Measurements from ENCODE around the gene HPRT1.

The HPRT1 gene

DNA sequence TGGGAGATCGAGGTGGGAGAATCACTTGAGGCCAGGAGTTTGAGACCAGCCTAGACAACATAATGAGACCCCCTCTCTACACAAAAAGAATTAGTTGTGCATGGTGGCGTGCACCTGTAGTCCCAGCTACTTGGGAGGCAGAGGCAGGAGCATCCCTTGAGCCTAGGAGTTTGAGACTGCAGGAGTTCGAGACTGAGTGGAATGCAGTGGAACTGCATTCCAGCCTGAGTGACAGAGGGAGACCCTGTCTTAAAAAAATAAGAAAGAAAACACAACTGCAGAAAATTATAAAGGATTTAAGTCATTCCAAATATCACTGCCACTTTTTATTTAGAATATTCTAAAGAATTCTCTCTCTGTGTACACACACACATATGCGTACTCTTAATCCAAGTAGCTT is 18.4 kb downstream of the HPRT1 start:
- no peak for DNase-seq

DNA sequence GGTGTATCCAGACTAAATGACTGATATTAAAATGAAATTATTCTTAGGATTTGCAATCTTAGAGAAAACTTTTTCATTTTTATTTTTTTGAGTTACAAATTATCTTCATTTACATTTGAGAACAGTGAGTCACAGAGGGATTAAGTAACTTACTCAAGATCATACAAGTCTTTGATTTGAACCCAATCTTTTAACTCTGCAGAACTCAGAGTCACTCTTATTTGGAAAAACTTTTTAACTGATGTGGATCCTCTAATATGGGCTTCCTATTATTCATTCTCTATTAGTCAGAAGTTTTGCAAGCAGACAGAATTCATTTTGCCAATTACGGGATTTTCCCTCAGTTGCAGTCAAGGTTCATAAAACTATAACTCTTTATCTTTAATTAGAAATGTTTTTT is 20.1 kb downstream of the HPRT1 start:
- no peak for DNase-seq

DNA sequence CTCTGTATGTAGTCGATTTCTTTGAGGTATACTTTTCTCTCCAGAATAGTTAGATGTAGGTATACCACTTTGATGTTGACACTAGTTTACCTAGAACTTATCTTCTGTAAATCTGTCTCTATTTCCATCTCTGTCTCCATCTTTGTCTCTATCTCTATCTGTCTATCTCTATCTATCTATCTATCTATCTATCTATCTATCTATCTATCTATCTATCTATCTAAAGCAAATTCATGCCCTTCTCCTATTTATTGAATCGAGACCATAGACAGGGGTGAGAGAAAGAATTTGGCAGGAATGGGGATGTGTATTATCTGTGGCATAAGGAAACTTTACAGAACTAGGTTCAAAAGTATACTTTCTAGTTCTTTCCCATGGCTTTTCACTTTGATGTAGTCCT is 21.4 kb downstream of the HPRT1 start:
- no peak for DNase-seq

DNA sequence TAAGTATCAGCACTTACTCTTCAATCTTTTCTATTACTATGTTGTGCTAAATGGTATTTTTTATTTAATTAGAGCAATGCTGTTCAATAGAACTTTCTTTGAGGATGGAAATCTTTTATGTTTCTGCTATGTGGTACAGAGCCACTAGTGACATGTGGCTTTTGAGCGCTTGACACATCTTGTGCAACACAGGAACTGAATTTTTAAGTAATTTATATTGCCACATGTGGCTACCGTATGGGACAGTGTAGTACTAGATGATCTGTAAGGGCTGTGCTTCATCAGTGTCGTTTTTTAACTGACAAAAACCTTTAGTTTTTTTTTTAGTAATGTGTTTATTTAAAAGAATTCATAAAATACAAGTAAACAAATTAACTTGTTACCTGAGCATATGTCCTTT is 22.4 kb downstream of the HPRT1 start:
- no peak for DNase-seq

DNA sequence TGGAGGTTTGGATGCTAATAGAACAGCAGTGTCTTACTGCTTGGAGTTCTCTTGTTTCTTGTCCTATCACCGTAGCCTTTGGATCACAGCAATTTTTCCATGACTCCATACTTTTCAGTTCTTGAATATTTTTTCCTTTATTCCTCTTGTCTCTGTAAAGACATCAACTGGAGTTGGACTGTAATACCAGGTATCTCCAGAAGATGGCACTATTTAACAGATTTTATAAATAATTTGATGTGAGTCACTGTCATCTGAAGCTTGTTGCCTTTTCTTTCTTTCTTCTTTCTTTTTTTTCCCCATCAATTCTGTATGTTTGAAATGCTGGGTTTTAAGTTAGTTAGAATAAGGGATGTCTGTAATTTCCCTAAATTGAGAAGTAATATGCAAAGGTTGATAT is 24.1 kb downstream of the HPRT1 start:
- DNase-seq, result peak; percentile 8

DNA sequence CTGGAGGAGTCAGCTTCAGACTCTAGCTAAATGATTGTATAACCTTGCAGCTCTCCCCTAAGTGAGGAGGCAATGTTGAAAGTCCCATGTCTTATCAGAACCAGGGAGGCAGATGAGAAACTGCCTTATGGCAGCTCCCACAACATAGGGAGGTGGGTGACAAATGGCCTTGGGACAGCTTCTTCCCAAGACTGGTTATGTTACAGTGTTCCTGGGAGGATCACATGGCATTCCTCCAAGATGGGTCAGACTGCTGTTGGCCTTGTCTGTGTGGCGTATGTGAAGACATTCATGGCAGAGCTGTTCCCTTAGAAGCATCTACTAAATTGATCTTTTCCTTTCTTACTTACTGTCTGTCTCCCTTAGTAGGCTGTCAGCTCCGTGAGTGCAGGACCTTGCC is 42.0 kb downstream of the HPRT1 start:
- no peak for DNase-seq

DNA sequence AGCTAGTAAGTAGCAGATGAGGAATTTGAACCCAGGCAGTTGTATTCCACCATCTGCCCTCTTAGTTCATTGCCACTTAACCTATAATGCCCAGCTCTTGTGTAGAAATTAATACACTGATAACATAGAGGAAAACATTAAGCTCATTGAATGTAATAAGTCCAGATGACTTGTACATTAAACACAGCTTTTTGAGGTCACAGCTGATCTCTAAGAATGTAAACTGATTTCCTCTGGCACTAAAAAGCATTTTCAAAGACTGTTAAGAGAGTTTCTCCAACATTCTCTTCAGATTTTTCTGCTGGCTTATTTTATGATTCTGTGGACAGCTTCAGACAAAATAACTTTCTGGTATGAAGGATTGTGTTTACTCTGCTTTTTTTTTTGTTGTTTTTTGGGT is 42.7 kb downstream of the HPRT1 start:
- DNase-seq, result no peak

DNA sequence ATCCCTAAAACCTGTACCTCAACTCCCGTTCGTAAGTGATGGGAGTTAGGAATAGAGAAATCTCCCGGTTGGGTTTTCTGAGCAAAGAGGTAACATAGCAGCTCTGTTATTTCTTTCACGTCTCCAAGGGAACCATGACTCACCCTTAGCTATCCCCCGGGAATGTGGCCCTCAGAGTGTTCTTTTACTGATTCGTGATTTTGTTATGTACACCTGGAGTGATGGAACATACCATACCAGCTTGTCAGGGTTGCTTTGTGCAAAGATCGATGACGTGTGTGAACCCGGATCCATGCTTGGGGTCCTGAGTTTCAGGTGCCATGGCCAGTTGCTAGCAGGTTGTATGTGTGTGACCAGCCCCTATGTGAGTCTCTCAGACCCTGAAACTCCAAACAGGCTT is 52.6 kb downstream of the HPRT1 start:
- DNase-seq, result no peak

DNA sequence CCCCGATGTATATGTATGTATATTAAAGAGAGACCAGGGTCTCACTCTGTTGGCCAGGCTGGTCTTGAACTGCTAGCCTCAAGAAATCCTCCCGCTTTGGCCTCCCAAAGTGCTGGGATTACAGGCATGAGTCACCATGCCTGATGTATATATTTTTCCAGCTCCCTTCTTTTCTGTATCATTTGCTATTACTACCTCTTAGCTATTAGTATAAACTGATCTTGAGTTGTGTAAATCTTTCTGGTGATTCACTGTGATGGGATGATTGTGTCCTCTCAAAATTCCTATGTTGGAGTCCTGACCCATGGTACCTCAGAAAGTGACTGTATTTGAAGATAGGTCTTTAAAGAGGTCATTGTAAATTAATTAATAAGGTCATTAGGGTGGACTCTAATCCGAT is 53.1 kb downstream of the HPRT1 start:
- DNase-seq, result no peak

DNA sequence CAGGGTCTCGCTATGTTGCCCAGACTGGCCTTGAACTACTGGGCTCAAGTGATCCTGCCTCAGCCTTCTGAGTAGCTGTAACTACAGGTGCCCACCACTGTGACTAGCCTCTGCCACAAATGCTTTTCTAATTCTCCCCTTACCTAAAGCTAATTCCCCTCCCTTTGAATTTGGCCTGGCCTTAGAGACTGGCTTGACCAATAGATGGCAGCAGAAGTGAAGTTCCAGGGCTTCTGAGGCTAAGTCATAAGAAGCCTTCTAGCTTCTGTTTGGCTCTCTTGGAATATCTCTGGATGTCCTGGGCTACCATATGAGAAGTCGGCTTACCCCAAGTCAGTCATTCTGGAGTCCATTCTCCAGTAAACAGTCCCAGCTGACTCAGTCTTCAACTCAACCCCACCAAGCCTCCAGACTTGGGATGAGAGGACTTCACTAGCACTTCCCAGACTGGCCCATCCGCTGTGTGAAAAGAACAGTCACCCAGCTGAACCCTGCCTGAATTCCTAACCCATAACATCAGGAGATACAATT is 61.0 kb downstream of the HPRT1 start:
- DNase-seq, result peak; percentile 16

DNA sequence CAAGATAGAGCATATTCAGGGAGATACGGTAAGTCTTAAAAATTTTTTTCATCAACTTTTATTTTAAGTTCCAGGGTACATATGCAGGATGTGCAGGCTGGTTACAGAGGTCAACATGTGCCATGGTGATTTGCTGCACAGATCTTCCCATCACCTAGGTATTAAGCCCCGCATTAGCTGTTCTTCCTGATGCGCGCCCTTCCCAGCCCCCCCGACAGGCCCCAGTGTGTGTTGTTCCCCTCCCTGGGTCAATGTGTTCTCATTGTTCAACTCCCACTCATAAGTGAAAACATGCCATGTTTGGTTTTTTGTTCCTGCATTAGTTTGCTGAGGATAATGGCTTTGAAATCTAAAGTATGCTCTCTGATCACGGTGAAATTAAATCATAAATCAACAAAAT is 64.2 kb downstream of the HPRT1 start:
- DNase-seq, result no peak

DNA sequence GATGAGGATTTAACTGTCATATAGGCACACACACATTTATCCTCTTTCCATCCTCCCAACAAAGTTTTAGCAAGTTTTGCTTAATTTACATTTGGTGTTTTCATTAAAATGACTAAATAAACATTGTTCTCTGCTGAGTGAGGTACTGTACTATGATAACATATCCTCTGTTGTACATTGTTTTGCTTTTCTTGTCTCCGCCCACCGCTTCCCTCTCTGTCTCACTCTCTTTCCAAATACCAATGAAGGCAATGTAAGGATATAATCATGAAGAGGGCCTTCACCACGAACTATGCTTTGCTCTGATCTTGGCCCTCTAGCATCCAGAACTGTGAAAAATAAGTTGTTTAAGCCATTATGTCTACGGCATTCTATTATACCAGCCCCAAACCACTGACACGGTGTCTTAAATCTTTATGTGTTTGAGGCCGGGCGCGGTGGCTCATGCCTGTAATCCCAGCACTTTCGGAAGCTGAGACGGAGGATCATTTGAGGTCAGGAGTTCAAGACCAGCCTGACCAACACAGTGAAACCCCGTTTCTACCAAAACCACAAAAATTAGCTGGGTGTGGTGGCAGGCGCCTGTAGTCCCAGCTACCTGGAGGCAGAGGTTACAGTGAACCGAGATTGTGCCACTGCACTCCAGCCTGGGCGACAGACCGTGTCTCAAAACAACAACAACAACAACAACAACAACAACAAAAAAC is 65.3 kb downstream of the HPRT1 start:
- no peak for DNase-seq

DNA sequence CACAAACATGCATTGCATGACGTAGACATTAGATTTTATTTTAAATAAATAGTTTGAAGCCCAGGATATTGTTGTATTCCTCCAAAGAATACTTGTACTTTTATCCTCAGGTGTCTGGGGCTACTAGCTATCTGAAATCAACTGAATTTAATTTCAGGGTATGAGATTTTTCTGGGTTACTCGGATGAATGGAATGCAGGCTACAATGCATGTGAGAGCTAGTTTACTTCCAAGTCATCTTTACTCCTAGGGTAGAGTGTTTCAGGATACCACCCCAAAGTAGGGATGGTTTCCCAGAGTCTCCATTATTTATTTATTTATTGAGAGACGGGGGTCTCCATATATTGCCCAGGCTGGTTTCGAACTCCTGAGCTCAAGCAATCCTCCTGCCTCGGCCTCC is 66.4 kb downstream of the HPRT1 start:
- DNase-seq, result no peak

DNA sequence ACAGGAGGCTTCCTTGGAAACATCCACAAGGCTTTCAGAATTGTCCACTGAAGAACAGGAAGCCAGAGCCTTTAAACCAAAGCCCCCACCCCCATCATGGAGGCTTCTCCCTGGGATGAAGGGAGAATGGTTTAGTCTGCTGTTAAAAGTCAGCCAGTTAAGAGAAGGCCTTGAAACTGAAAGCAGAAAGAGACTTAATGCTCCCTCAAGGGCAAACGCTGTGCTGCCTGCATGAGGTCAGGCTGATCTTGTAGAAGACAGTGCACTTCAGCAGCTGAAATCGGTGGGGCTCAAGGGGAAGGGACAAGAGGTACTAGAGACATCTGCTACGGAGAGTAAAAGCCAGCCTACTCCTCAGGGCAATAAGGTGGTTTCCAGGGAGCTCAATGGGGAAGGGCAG is 69.0 kb downstream of the HPRT1 start:
- no peak for DNase-seq

DNA sequence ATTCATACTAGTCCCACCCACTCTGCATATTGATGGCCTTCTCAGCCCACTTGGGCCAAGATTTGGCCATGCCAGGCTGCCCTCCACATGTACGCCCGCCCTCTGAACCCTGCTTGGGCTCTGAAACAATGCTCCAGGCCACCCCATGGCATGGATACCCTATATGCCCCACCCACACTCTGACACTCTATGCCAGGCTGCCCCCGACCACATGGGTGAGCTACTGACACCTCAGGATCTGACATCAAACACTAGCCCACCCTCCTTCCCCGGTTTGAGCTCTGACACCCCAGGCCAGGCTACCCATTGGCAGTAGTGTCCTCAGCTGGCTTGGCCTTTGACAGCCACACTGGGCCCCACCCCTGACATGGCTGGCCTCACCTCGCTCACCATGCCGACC is 69.5 kb downstream of the HPRT1 start:
- DNase-seq, result no peak

DNA sequence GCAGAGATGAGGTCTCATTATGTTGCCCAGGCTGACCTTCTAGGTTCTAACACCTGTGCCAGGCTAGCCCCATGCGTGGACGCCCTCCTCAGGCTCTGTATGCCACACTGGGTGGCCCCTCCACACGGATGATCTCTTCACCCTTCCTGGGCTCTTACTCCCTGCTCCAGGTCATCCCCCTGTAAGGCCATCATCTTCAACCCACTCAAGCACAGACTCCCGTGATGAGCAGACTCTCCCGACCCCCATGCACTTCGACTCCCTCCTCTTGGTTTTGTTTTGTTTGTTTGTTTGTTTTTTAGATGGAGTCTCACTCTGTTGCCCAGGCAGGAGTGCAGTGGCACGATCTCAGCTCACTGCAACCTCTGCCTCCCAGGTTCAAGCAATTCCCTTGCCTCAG is 70.9 kb downstream of the HPRT1 start:
- DNase-seq, result no peak

DNA sequence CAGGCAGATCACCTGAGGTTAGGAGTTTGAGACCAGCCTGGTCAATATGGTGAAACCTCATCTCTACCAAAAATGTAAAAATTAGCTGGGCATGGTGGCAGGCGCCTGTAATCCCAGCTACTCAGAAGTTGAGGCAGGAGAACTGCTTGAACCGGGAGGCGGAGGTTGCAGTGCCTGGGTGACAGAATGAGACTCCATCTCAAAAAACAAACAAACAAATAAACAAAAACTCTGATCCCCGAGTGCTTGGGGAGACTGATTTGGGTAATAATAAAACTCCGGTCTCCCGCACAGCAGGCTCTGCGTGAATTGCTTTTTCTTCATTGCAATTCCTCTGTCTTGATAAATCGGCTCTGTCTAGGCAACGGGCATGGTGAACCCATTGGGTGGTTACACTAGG is 73.4 kb downstream of the HPRT1 start:
- DNase-seq, result no peak

DNA sequence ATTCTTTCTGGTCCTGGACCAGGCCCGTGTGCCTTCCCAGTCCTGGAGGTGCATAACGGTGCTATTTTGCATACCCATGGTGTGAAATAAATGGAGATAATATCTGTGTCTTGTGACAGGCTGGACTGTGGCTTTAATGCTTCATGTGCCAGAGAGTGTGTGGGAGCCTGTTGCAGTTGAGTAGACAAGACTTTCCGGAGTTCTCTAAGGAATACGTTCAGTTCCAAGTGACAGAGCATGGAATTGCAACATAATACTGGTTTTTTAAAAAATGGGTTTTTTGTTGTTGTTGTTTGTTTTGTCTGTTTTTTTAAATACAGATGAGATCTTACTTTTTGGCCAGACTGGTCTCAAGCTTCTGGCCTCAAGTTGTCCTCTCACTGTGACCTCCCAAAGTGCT is 74.0 kb downstream of the HPRT1 start:
- DNase-seq, result no peak

DNA sequence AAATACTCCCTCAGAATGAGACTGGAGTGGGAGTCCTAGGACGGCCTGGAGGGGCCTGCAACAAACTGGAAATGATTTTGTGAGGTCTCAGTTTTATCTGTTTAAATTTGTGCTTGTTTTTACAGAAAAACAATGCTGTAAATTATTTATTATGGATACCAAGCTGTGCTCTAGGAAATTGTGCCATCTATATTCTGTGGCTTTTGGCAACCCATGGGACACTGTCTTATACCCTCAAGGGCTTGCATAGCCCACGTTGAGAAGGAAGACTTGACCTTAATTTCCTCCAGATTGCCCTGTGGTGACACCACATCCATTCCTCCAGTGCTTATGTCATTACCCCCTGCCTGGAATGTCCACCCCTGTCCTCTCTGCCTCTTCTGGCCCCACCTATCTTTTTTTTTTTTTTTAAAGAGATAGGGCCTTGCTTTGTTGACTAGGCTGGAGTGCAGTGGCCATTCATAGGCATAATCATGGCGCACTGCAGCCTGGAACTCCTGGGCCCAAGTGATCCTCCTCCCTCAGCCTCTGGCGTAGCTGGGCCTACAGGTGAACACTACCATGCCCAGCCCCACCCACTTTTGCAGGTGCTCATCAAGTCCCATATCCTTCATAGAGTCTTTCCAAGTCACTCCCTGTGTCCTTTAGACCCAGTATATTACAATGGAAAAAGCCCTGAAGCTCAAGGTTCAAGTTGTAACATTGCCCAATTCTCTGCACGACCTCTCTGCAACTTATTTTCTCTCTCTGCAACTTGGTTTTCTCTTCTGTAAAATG is 77.4 kb downstream of the HPRT1 start:
- DNase-seq, result no peak

DNA sequence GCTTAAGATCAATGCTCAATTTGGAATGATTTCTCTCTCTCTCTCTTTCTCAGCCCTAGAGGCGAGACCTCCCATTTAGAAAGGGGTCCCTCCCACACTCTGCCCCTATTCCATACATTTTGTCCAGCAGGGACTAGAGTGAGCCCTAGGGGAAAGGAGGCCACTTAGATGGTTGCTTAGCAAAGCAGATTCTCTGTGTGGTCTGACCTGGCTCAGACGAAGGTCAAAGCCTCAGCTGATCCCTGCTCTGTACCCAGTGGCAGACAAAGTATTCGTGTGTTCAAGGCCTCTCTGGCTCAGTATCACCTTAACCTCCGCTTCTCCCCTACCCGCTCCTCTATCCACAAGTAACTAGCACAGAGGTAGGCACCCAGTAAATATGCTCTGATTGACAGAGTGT is 78.4 kb downstream of the HPRT1 start:
- no peak for DNase-seq

DNA sequence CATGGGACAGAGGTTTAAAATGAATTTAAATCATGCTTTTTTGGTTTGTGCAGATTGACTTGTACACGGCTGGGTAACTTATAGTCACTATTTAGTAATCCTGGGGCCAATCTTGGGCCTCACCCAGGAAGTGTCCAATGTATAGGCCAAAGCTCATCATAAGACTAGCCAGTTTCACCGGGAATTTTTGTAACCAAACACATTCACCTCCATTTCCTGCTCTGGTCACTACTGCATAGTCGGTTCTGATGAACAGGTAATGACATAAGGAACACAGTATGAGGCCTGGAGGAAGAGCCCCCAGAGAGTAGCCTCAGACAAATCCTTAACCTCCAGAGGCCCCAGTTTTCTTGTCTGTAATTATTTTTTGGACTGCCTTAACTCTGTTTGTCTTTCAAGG is 81.9 kb downstream of the HPRT1 start:
- no peak for DNase-seq

DNA sequence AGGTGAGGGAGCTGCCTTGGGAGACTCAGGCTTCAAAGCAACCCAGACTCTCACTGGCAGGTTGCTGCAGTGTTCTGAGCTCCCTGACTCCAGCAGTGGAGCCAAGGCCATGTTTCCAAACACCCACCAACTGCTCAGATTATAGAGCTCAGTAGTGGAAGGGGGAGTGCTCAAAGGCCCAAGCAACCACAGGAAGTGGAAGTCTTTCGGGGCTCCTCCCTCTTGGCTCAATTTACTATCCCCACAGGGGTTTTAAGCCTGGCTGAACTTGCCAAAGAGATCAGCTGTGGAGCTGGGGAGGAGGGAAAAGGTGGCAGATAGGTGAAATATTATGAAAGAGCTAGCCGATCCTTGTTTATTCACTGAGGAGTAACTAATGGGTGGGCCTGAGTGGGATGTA is 82.5 kb downstream of the HPRT1 start:
- peak; percentile 27 for DNase-seq

DNA sequence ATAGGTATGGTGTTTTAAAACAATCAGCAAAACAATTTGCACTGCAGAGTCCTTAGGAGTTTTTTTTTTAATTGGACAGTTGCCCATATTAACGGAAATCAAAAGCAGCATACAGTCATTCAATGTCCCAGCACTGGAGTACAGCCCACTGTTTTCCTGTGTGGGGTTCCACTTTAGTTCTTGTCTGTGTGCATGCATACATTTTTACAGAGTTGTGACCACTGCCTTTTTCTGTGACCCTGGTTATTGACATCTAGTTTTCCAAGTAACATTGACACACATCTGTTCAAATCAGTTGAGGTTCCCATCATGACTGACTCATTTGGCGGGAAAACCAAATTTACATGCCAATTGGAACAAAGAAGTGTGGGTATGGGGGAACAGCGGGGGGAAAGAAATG is 83.3 kb downstream of the HPRT1 start:
- no peak for DNase-seq

DNA sequence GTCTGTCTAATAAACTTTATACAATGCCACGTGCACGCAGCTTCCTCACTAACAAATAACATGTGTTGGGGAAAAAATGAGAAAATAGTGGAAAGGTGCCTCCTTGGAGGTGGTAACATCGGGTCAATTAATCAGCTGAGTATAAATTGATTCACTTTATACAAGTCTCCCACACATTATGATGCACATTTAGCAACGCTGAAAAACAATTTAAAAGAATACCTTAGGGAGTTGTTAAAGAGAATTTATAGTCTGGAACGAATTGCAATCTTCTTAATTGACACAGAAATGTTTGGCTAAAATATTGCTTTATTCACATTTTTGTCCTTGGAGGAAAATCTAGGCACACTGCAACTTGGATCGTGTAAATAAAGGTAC is 84.2 kb downstream of the HPRT1 start:
- no peak for DNase-seq

Measured in DMS79 treated with DMSO at 0.1 percent for 48 hours (cell line).